Stimulated activated CD4-positive, alpha-beta T cell treated with anti-CD3 and anti-CD28 coated beads, Interleukin-12 subunit alpha, Interleukin-12 subunit beta, amount 100 ng/mL, for 48 hours (primary cell): ENCODE data around the gene LRRN2.
"Not testable (repeated sequence)": the region's sequence is repeated elsewhere in the genome, so short reads cannot be mapped to it uniquely, and the experiment has no call there.

ENCODE experiments used
- DNase-seq, 3 donors: peaks; one replicate each; pipeline ENCODE4 v3.0.0-alpha.2; 2020; ENCODE audit warnings: low read depth in 2 of 3, low spot score in 1 of 3

The LRRN2 gene

GRCh38 chr1:204576422-204576821 is 109.1 kb downstream of the LRRN2 start:
- DNase-seq: no peak

GRCh38 chr1:204575221-204576190 is 110.0 kb downstream of the LRRN2 start:
- DNase-seq: no peak

GRCh38 chr1:204574865-204575163 is 110.7 kb downstream of the LRRN2 start:
- DNase-seq: no peak

GRCh38 chr1:204574016-204574864 is 111.3 kb downstream of the LRRN2 start:
- DNase-seq: no peak

GRCh38 chr1:204572923-204573922 is 112.3 kb downstream of the LRRN2 start:
- no peak for DNase-seq

GRCh38 chr1:204571631-204572030 is 113.9 kb downstream of the LRRN2 start:
- DNase-seq: no peak

GRCh38 chr1:204571128-204571527 is 114.4 kb downstream of the LRRN2 start:
- DNase-seq: no peak

- not testable (repeated sequence) for DNase-seq
Observed at GRCh38 chr1:204570021-204570420, 115.5 kb downstream of the LRRN2 start.

GRCh38 chr1:204569478-204569877 is 116.1 kb downstream of the LRRN2 start:
- DNase-seq: no peak

GRCh38 chr1:204568576-204569315 is 116.8 kb downstream of the LRRN2 start:
- no peak for DNase-seq
